CD4-positive, alpha-beta T cell treated with Interleukin-6 at 100 ng/mL for 8 hours (primary cell): ENCODE data around the gene COL5A1.
"Not testable (repeated sequence)": the region's sequence is repeated elsewhere in the genome, so short reads cannot be mapped to it uniquely, and the experiment has no call there.

ENCODE experiments used
- DNase-seq: peaks from one replicate; pipeline ENCODE4 v3.0.0-alpha.2; 2020; ENCODE audit warnings: mixed read lengths, low spot score

The COL5A1 gene

DNA sequence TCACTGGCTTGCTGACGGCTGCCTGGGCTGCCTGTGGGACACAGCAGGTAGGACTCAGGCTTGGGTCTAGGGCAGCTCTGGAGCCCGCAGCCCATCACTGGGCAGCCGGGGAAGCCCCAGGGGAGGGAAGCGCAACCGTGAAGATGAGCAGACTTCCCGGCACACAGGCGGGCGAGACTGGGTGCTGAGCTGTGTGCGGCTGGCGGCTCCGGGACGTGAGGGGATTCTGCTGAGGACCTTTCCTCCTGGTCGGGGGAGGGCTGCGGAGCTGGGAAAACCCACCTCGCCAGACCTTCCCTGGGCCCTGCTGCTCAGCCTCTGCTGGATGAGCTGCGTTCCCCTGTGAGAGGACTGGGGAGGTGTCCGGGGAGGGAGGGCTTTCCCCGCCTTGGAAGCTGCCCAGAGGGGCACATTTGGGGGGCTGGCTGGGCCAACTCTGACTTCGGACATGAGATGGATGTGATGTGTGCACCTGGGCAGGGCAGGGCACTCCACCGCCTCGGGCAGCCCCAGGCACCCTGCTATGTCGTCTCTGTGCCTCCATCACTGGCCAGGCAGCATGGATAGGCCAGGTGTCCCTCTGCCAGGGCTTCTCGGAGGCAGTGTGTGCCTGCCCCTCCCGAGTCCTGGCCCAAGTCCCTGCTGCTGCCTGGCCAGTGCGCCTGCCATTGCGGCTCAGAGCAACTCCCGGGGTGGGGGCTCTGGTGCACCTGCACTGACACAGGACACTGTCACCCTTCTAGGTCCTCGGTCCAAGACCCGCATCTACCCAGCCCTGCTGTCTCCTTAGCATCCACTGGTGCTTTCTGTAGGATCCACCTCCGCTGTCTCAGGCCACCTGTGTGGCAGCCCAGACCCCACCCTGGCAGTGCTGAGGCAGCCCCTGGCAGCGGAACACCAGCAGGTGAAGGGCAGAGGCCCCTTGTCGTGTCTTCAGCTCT, 66.4 kb downstream of the COL5A1 start:
- DNase-seq: no peak

DNA sequence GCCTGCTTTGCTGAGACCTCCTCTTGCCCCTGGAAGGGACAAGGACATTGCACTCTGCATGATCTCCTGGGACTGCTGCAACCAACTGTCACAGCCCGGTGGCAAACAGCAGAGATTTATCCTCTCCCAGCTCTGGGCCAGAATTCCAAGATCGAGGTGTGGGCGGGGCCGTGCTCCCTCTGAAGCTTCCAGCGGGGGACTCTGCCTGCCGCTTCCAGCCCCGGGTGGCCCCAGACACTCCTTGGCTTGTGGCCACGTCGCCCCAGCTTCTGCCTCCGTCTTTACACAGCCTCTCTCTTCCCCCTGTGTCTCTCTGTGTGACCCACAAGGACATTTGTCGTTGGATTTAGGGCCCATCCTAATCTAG, 67.1 kb downstream of the COL5A1 start:
- no peak for DNase-seq

DNA sequence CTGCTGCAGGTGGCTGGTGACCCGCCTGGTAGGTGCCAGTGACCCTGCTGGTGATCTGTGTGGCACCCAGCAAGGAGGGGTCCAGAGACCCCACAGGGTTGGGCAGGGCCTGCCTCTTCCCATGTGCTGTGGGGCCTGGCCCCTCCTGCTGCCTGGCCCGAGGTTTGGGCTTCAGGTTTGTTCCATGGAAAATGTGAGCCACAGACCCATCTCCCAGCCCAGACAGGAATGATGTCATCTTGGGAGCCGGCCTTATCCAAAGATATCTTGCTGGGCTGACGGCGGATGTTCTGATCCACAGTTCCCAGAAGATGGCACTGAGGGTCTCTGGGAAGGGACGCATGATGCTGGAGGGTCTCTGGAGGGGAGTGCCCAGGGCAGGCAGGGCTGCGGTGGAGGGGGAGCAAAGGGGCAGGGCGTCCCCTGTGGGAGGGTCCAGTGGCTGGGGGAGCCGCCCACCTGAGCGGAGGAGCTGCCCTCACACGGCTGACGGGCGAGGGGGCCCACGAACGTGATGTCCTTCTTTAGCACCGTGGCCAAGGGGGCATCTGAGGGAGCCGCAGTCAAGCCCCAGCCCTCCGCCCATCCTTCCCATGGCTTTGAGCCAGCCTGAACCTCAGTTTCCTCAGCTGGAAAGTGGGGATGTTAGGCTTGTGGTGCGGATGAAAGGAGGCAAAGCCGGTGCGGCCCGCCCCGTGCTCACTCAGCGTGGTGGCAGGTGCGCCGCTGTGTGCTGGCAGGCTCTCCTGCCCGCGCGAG, 68.1 kb downstream of the COL5A1 start:
- no peak for DNase-seq

DNA sequence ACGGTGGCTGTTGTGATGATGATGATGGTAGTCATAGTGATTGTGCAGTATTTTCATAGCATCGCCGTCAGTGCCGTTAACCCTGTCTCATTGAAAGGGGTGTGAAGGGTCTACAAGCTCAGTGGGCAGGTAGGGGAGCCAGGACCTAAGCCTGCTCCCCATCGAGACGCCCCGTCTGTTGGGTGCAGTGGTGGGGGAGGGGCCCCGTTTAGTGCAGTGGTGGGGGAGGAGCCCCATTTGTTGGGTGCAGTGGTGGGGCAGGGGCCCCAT, 68.6 kb downstream of the COL5A1 start:
- DNase-seq: no peak

DNA sequence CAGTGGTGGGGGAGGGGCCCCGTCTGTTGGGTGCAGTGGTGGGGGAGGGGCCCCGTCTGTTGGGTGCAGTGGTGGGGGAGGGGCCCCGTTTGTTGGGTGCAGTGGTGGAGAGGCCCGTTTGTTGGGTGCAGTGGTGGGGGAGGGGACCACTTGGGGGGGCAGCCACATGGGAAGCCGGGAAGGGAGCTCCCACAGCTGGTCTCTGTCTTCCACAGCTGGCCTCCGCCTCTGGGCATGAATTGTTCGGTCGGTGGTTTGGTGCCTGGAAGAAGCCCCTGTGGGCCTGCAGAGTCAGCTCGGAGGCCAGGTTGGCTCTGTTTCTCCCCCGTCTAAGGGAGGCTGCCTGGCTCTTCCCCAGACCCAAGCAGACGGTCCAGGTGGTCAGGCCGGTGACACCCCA, 69.3 kb downstream of the COL5A1 start:
- no peak for DNase-seq

DNA sequence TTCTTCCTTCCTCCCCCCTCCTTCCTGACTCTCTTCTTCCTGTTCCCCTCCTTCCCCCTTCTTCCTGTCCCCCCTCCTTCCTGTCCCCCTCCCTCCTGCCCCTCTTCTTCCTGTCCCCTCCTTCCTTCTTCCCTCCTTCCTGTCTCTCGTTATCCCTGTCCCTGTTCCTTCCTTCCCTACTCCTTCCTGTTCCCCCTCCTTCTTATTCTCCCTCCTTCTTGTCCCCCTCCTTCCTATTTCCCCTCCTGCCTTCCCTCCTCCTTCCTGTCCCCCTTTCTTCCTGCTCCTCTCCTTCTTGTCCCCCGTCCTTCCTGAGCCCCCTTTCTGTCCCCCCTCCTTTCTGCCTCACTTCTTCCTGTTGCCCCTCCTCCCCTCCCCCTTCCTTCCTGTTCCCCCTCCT, 70.6 kb downstream of the COL5A1 start:
- DNase-seq: no peak

DNA sequence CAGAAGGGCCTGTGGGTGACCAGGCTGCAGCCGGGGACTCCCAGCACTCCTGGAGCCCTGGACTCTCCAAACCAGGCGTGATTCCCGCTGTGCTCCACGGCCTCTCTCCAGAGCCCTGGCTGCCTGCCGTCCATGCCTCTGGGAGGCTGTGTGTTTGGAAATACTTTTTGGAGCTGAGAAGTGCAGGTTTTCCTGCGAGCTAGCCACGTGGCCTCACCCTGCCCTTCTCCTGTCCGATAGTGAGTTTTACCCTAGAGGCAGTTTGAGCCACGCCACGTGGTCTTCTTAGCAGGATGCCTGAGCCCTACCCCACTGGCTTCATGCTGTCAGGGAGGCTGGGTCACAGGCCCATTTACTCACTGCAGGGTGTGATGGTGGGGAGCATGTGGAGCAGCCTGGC, 71.3 kb downstream of the COL5A1 start:
- no peak for DNase-seq

DNA sequence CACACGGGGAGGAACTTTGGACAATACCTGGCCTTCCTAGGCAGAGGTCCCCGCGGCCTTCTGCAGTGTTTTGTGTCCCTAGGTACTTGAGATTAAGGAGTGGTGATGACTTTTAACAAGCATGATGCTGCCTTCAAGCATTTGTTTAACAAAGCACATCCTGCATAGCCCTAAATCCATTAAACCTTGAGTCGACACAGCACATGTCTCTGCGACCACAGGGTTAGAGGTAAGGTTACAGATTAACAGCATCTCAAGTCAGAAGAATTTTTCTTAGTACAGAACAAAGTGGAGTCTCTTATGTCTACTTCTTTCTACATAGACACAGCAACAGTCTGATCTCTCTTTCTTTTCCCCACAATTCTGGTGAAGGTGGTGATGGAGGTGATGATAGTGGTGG, 73.9 kb downstream of the COL5A1 start:
- not testable (repeated sequence) for DNase-seq

DNA sequence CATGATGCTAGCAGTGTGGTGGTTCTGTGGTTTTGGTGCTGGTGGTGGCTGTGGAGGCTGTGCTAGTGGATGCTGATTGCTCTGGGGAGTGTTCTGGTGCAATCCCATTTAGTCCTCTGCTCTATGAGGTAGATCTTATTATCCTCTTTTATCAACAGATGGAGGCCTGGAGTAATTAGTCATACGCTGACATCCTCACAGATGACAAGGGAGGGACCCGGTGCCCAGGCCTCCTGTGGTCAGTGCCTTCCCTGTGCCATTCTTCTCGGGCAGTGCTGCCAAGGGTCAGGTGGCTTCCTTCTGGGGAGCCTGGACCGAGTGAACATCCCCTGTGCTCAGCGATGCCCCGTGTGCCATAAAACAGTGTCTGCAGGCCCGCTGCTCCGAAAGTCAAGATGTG, 74.5 kb downstream of the COL5A1 start:
- DNase-seq: no peak

DNA sequence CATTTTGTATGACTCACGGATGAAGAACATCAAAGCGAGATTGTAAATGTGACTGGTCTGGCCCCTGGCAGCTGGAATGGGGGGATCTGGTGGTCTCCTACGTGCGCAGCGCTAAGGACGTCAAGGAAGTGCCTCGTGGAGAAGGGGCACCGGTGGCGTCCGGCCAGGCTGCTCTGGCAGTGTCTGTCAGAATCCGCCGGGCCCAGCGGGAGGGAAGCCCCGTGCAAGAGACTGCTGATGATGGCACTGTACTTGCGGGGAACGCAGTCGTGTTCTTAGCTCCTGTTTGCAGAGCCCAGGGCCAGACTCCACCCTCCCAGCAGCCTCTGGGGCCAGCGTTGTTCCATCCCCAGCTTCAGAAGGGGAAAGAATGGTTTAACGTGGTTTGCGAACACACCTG, 75.5 kb downstream of the COL5A1 start:
- DNase-seq: no peak

DNA sequence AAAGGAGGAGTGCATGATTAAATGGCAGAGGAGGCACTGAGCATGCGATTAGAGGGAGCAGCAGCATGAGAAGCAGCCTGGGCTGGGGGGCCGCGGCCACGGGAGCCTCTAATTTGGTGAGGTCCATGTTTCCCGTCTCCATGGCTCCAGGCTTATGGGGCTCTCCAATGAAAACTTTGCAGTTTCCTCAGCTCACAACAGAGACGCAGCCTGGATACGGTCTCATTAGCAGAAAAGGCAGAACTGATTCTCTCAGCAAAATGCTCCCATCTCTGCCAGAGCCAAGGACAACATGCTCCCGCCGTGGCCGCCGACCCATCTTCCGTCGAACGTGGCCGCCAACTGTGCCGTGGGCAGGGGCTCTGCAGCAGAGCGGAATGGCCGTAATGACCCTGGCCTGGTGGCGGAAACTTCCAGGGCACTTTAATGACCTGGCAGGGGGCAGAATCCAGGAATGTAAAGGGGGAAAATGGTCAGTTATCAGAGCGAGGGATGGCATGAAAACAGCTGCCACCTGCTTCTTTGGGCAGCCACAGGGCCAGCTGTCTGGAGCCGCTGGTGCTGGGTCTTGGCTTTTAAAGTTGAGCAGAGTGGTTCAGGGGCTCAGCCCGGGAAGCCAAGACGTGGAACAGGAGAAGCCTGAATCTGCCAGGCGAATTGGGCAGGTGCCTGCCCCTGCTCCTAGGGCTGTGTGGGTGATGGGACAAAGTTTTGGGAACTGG, 76.5 kb downstream of the COL5A1 start:
- DNase-seq: no peak

DNA sequence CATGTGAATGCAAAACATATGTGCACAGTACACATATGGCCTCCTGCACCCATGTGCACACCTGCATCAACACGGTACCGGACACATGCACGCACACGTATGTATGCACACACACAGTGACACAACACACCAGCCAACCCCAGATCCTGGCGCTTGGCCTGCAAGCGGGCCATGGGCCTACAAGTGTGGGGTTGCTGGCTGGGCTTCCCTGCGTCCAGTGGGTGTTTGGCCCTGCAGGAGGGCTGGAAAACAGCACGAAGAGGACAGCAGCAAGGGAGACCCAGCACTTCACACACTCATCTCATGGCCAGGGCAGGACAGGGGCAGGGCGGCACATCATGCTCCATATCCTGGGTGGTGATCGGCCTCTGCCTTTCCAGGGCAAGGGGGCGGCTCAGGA, 77.7 kb downstream of the COL5A1 start:
- DNase-seq: no peak

DNA sequence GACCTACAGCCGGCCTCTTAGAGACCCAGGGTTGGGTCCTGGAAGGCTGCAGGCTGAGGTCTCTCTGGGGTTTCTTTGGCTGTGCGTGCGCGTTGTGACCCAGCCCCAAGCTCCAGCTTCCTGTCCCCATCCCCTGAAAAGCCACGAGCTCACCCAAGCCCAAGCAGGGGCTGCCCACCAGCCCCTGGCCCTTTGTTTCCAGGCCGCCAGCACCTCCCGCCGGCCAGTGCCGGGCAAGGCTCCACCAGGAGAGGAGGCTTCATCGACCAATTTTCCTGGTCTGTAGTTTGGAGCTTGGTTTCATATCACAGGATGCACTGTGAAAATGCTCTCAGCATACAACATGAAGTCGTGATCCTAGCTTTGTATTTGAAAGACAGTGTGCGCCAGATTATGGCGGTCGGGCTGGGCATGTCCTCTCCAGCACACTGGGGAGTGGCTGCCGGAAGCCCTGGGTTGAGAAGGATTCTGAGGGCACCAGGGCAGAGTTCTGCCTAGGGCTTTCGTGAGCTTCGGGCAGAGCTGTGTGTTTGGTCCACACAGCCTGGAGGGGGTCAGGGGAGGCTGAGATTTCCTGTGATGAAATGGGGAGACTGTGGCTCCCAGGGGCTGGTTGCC, 78.6 kb downstream of the COL5A1 start:
- no peak for DNase-seq

DNA sequence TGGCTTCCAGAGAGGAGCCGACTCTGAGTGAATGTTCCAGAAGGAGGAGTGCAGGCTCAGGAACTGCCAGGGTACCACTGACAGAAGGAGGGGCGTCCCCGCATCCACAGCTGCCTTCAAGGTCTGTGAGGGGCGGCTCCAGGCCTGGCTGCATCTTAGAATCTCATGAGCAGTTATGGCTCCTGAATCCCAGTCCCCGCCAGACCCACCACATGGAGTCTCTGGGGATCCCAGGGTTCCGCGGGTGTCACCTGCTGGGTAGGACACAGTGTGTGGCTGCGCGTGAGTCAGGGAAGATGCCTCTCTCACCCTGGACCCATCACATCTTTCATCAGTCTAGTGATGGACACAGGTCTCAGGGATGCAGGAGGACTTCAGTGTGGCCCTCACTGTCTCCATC, 79.2 kb downstream of the COL5A1 start:
- DNase-seq: no peak

DNA sequence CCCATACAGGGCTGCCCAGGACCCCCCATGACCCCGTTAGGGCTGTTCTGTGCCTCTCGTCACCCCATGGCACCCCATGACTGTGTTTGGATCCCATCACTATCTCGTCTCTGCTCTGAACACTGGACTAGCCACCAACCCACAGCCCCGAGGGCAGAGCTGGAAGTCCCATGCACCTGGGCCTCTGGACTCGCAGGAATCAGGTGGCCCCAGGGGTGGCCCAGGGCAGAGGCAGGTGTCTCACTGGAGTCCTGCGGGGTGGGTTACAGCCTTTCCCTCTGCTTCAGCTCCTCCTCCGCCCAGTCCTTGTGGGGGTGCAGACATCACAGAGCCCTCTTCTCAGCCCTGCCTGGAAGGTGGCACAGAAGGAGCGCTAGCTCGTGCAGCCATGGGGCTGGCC, 79.7 kb downstream of the COL5A1 start:
- DNase-seq: no peak

DNA sequence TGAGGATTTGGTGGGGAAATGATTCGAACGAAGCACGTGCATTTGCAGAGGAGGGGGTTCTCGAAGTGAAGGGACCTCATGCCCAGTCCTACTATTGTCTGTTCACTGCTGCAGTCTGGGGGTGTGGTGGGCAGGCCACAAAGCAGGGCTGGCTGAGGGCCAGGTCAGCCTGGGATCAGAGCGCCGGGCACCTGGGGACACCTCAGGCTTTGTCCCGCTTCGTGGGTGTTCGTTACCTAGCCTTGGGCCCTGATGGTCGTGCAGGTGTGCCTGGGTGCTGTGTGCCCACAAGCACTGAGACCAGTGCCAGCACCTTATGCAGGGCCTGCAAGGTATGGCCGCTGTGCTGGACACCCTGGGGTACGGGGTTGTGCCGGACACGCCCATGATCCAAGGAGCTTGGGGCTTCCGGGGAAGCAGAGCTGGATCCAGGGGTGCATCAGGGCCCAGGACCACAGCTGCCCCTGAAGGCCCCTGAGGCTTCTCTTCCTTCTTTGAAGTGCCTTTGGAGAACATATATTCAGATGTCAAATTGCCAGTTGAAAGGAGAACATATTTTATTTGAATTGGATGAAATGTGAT, 80.6 kb downstream of the COL5A1 start:
- DNase-seq: no peak

DNA sequence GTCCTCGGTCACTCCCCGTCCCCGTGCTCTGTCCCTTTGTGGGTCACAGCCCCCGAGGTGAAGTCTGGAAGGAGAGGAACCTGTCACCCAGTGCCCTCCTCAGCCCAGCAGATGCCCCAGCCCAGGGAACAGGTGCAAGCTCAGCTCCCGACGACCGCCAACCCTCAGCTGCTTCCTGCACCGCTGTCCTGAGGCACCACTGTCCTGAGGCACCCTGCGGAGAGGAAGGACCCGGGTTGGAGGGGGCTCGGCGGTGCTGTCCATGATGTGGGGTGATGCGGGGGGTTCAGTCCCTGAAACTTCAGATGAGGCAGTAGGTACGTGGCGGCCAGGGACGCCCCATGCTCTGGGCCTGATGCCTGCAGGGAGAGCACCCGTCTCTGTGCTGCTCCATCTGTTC, 81.4 kb downstream of the COL5A1 start:
- no peak for DNase-seq

DNA sequence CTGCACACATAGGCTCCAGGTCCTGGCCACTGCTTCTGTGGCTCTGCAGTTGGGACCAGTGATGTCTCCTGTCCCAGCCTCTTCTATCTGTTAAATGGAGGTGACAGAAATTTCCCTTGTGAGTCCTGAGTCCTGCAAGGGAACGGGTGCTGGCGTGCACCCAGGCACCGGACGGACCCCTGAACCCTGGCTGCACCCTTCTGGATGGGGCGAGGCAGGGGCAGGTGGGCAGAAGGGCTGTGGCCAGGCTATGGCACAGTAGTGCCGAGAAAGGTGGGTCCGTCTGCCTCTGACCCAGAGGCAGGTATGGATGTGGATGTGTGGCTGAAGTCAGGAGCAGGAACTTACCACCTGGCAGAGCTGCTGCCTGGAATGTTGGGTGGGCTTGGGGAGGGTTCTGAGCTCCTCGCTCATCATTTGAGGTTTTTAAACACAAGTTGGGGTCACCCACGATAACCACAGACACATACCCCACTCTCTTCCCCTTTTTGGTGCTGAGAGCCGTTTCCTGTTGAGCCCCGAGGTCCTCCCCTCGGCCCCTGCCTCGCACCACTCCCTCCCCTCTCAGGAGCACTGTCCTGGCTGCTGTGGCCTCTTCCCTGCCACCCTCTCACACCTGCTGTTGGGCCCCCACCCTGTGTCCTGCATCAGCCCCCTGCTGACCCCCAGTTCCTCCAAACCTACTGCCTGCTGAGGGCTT, 82.0 kb downstream of the COL5A1 start:
- DNase-seq: no peak

DNA sequence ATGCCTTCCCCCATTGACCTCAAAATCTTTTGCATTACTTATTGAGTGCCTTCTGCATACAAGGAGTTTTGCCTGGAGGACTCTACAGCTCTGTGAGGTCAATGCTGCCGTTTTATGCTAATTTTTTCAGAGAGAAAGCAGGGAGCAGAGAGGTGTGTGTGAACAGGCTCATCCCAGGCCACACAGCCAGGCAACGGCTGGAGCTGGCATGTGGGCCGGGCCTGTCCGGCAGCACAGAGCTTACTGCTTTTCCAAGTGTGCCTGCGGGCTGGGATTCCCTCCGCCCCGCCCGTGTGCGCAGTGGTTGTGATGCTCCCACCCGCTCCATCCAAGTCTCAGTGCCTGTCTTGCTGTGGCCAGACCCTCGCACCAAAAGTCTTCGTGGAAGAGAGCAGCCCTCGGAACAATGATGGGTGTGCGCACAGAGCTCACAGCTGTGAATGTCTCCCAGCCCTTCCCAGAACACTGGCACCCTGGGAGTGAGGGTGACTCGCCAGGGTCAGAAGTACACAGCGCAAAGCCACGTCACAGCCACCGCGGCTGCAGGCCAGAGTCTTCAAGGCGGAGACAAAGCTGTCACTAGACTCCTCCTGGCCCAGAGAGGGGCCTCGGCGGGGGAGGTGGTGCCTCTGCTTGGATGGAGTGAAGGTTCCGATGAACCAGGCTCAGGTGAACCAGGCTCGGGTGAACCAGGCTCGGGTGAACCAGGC, 82.8 kb downstream of the COL5A1 start:
- DNase-seq: no peak

DNA sequence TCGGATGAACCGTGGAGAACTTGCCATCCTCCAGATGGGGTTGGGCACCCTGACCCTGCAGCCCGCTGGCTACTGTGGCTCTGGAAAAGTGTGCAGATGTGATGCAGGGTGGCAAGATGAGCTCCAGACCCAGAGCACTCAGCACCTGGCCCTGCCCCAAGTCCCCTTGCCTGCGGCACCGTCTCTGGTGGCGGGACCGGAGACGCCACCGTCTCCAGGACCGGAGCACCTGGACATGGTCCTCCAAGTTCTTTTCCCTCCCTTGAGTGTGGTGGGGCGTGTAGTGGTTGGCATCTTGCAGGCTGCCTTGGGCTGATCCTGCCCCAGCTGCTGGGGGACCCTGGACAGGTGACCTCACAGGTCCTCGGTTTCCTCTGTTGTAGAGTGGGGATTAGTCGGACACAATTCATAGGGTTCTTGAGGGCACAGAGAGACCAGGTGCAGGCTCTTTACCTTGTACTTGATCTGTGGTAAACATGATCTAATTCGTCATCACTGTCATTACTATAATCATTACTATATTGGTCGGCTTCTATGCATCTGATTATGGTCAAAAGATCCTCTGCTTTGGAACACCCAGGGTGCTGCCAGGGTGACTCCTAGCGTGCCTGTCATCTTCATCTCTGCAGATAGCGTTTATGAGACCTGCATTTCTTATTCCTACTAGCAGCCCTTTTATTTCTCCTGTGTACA, 83.5 kb downstream of the COL5A1 start:
- DNase-seq: no peak

DNA sequence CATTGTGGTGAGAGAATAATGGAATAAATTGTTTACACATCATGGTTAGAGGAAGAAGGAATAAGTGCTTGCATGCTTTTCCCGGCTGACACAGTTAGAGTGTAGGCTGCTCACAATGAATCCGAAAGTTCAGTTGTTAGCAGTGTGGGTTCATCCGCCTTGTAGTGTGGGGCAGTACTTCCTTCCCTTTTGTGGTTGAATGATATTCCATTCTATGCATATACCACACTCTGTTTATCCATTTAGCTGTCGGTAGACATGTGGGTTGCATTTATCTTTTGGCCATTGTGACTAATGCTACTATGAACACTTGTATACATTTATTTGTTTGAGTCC, 84.0 kb downstream of the COL5A1 start:
- no peak for DNase-seq
